Peyer's patch (tissue), 4 donors: ENCODE results near the gene SLC15A1.

Experiments
- POLR2A ChIP-seq, 2 donors: fragments of 450-650 bp; IDR thresholded peaks; one replicate each; pipeline ENCODE4 v1.5.1; 2017; ENCODE audit warnings: antibody characterized with exemption in 2 of 2, mild to moderate bottlenecking in 2 of 2, moderate library complexity in 2 of 2
- TF ChIP-seq, protein P1 (sequence below), 6 experiments: fragments of 450-650 bp in 4 of 6; fragments of 200-600 bp in 2 of 6; sonication (generic) in 1 of 6; IDR thresholded peaks; one replicate each; pipeline ENCODE4 v1.5.1; 2017 to 2019; ENCODE audit warnings: antibody characterized with exemption in 6 of 6, mild to moderate bottlenecking in 3 of 6, moderate library complexity in 1 of 6

DNA sequence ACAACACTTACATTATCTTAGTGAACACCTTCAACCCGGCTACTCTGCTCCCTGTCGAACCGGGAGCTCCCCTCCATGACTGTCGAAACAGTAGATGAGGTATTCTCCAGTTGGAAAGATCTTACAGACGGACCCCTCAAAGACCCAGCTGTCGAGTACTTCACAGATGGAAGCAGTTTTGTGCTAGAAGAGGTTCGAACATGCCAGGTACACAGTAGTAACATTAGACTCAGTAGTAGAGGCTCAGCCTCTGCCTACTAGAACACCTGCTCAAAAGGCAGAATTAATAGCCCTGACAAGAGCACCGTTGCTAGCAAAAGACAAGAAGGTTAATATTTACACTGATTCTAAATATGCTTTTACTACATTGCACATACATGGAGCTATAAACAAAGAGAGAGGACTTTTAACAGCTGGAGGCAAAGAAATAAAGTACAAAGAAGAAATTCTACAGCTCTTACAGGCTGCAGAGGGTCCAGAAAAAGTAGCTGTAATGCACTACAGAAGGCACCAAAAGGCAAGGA, 13.6 kb upstream of the SLC15A1 start:
- TF ChIP-seq, protein P1, sequence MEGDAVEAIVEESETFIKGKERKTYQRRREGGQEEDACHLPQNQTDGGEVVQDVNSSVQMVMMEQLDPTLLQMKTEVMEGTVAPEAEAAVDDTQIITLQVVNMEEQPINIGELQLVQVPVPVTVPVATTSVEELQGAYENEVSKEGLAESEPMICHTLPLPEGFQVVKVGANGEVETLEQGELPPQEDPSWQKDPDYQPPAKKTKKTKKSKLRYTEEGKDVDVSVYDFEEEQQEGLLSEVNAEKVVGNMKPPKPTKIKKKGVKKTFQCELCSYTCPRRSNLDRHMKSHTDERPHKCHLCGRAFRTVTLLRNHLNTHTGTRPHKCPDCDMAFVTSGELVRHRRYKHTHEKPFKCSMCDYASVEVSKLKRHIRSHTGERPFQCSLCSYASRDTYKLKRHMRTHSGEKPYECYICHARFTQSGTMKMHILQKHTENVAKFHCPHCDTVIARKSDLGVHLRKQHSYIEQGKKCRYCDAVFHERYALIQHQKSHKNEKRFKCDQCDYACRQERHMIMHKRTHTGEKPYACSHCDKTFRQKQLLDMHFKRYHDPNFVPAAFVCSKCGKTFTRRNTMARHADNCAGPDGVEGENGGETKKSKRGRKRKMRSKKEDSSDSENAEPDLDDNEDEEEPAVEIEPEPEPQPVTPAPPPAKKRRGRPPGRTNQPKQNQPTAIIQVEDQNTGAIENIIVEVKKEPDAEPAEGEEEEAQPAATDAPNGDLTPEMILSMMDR (IDR thresholded peaks at IDR 0.05) = no peak
- no peak for TF ChIP-seq POLR2A (IDR thresholded peaks at IDR 0.05)
